Lower leg skin (tissue), 3 donors: ENCODE measurements around the gene APOE.

Experiments
- POLR2A ChIP-seq, 2 donors: fragments of 450-650 bp; IDR thresholded peaks; one replicate each; pipeline ENCODE4 v1.6.1; 2016 to 2017; ENCODE audit warnings: antibody characterized with exemption in 2 of 2, mild to moderate bottlenecking in 1 of 2, moderate library complexity in 1 of 2
- TF ChIP-seq, protein P1 (sequence below), 3 donors: fragments of 450-650 bp; IDR thresholded peaks; one replicate each; pipeline ENCODE4 v1.5.1; 2016; ENCODE audit warnings: antibody characterized with exemption in 3 of 3, mild to moderate bottlenecking in 3 of 3, moderate library complexity in 2 of 3

GRCh38 chr19:44905437-44906160, at the start of gene APOE:
- no peak for TF ChIP-seq POLR2A (IDR thresholded peaks at IDR 0.05)
- TF ChIP-seq, protein P1, sequence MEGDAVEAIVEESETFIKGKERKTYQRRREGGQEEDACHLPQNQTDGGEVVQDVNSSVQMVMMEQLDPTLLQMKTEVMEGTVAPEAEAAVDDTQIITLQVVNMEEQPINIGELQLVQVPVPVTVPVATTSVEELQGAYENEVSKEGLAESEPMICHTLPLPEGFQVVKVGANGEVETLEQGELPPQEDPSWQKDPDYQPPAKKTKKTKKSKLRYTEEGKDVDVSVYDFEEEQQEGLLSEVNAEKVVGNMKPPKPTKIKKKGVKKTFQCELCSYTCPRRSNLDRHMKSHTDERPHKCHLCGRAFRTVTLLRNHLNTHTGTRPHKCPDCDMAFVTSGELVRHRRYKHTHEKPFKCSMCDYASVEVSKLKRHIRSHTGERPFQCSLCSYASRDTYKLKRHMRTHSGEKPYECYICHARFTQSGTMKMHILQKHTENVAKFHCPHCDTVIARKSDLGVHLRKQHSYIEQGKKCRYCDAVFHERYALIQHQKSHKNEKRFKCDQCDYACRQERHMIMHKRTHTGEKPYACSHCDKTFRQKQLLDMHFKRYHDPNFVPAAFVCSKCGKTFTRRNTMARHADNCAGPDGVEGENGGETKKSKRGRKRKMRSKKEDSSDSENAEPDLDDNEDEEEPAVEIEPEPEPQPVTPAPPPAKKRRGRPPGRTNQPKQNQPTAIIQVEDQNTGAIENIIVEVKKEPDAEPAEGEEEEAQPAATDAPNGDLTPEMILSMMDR (IDR thresholded peaks at IDR 0.05), result no peak
